ENCODE measurements around the gene YPEL1. TPM values are rescaled to one million over a fixed set of nuclear protein-coding genes. Genes with fewer than 3 reads are reported as not detected.
A peak's percentile ranks its signal among the peaks of the same experiment; 100 is the strongest.

The YPEL1 gene
- total RNA-seq = 1.5 and 7.3 TPM in 2 replicates

GRCh38 chr22:21735200-21736083 is at the start of gene YPEL1:
TSS of gene YPEL1 (minus strand) at chr22:21735794. CDS start at chr22:21710744, 25,050 bp downstream.
- no peak for DNase-seq (ENCODE audit: low read depth)
- no peak for TF ChIP-seq CTCF (conservative IDR thresholded peaks at IDR 0.05; ENCODE audit: low read depth, low read length)
- H3K4me3 ChIP-seq (ENCODE audit: low read depth, low read length) = peak within 1 kb of the TSS; percentile 69

GRCh38 chr22:21780259-21780658 is 44.7 kb upstream of the YPEL1 start:
- no peak for TF ChIP-seq CTCF (conservative IDR thresholded peaks at IDR 0.05; ENCODE audit: low read depth, low read length)
- DNase-seq (ENCODE audit: low read depth) = no peak
- no peak overlapping the region for H3K4me3 ChIP-seq (ENCODE audit: low read depth, low read length)

- no peak for DNase-seq (ENCODE audit: low read depth)
- H3K4me3 ChIP-seq (ENCODE audit: low read depth, low read length) = no peak overlapping the region
- TF ChIP-seq CTCF (conservative IDR thresholded peaks at IDR 0.05; ENCODE audit: low read depth, low read length) = no peak
Measured at GRCh38 chr22:21779444-21779843, 43.9 kb upstream of the YPEL1 start.

GRCh38 chr22:21778705-21779363 is 43.2 kb upstream of the YPEL1 start:
- H3K4me3 ChIP-seq (ENCODE audit: low read depth, low read length) = no peak overlapping the region
- no peak for TF ChIP-seq CTCF (conservative IDR thresholded peaks at IDR 0.05; ENCODE audit: low read depth, low read length)
- peak; percentile 43 for DNase-seq (ENCODE audit: low read depth)

- no peak overlapping the region for H3K4me3 ChIP-seq (ENCODE audit: low read depth, low read length)
- no peak for TF ChIP-seq CTCF (conservative IDR thresholded peaks at IDR 0.05; ENCODE audit: low read depth, low read length)
- no peak for DNase-seq (ENCODE audit: low read depth)
Measured at GRCh38 chr22:21771631-21771976, 36.0 kb upstream of the YPEL1 start.

GRCh38 chr22:21768435-21768834 is 32.8 kb upstream of the YPEL1 start:
- TF ChIP-seq CTCF (conservative IDR thresholded peaks at IDR 0.05; ENCODE audit: low read depth, low read length) = no peak
- DNase-seq (ENCODE audit: low read depth) = no peak
- no peak overlapping the region for H3K4me3 ChIP-seq (ENCODE audit: low read depth, low read length)

Measured in epithelial cell of proximal tubule (primary cell).